HG03066 (cell line): Measurements from ENCODE around the gene TCF12.
"Not testable (repeated sequence)": the region's sequence is repeated elsewhere in the genome, so short reads cannot be mapped to it uniquely, and the experiment has no call there.

ENCODE experiments used
- ATAC-seq: cut with Tn5 transposase; IDR thresholded peaks from one replicate; pipeline ENCODE4 v1.9.1; 2021; ENCODE audit warnings: low read depth; ENCODE audit not compliant: unreplicated experiment

Gene TCF12

GRCh38 chr15:56913670-56914069, 4.8 kb upstream of the TCF12 start:
- no peak for ATAC-seq

GRCh38 chr15:56915888-56916287, 2.6 kb upstream of the TCF12 start:
- ATAC-seq = no peak

GRCh38 chr15:56916825-56917477, 1.5 kb upstream of the TCF12 start:
- ATAC-seq = no peak

- ATAC-seq = peak; percentile 1
These were observed 795 bp upstream of the TCF12 start for GRCh38 chr15:56917652-56918045.

- ATAC-seq = peak; percentile 30
These were observed 676 bp downstream of the TCF12 start for GRCh38 chr15:56919031-56919608.

GRCh38 chr15:56919609-56920366, 1.3 kb downstream of the TCF12 start:
- ATAC-seq = no peak

- no peak for ATAC-seq
These were observed 1.9 kb downstream of the TCF12 start for GRCh38 chr15:56920367-56920627.

- ATAC-seq = no peak
These were observed 4.7 kb downstream of the TCF12 start for GRCh38 chr15:56923174-56923591.

GRCh38 chr15:56927816-56928215, 9.4 kb downstream of the TCF12 start:
- ATAC-seq = no peak

GRCh38 chr15:56929399-56929798, 11.0 kb downstream of the TCF12 start:
- no peak for ATAC-seq

GRCh38 chr15:56929933-56930332, 11.5 kb downstream of the TCF12 start:
- no peak for ATAC-seq

- no peak for ATAC-seq
These were observed 12.3 kb downstream of the TCF12 start for GRCh38 chr15:56930669-56931313.

- no peak for ATAC-seq
These were observed 13.4 kb downstream of the TCF12 start for GRCh38 chr15:56931639-56932508.

- not testable (repeated sequence) for ATAC-seq
These were observed 14.0 kb downstream of the TCF12 start for GRCh38 chr15:56932509-56932868.

- no peak for ATAC-seq
These were observed 15.0 kb downstream of the TCF12 start for GRCh38 chr15:56933410-56933809.

- no peak for ATAC-seq
These were observed 15.4 kb downstream of the TCF12 start for GRCh38 chr15:56933811-56934210.

GRCh38 chr15:56934269-56934668, 15.8 kb downstream of the TCF12 start:
- ATAC-seq = no peak

- ATAC-seq = no peak
These were observed 18.5 kb downstream of the TCF12 start for GRCh38 chr15:56936929-56937328.

GRCh38 chr15:56939257-56939656, 20.8 kb downstream of the TCF12 start:
- no peak for ATAC-seq

GRCh38 chr15:56940388-56940787, 21.9 kb downstream of the TCF12 start:
- ATAC-seq = no peak

GRCh38 chr15:56942118-56942517, 23.7 kb downstream of the TCF12 start:
- no peak for ATAC-seq
